ENCODE data around the gene APCDD1. TPM values are rescaled to one million over a fixed set of nuclear protein-coding genes. Genes with fewer than 3 reads are reported as not detected.
A peak's percentile ranks its signal among the peaks of the same experiment; 100 is the strongest.

APCDD1 gene
- total RNA-seq, 1 donor from 2014 or later = 1.9 TPM

DNA sequence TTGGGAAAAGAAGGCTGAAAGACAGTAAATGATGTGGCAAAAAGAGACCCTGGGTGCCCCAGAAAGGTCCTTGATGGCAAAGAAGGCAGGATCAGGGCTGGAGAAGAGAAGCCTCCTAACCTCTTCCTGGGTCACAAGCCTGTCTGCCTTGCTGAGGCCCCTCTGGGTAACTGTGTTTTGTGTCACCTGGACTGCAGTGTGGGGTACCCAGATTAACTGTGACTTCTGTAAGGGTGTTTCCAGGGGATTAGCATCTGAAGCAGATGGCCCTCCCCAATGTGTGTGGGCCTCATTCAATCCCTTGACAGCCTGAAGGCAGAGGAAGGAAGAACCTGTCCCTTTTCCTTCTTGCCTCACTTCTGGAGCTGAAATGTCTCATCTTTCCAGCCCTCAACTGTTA is 35.6 kb upstream of the APCDD1 start:
- Histone ChIP-seq H3K9me3 (ENCODE audit: low read depth) (no peaks in the 10 kb centered on the region), H3K36me3 (no peaks in the 10 kb centered on the region), H3K9ac (no peak overlapping the region), H2AFZ (replicated peaks) (no peak overlapping the region), H3K4me2 (no peak overlapping the region), H3K79me2 (ENCODE audit: low read depth) (no peaks in the 10 kb centered on the region), H3F3A (ENCODE audit: low read depth) (no peaks in the 10 kb centered on the region), H3K27me3 (no peaks in the 10 kb centered on the region), H3K4me3 (no peak overlapping the region), H3K4me1 (no peaks in the 10 kb centered on the region), H4K20me1 (ENCODE audit: low read depth) (no peaks in the 10 kb centered on the region), H3K27ac (no peak overlapping the region)
- no peak overlapping the region for H3K4me3 Mint-ChIP-seq
- H3K36me3 Mint-ChIP-seq = peaks cover 7% of the 10 kb centered on the region
- peaks cover 20% of the 10 kb centered on the region for H3K9me3 Mint-ChIP-seq
- H3K27ac Mint-ChIP-seq = peak overlapping the region; percentile 30
- DNase-seq (ENCODE audit: low spot score) = no peak
- no peak for TF ChIP-seq EZH2phosphoT487 (IDR thresholded peaks at IDR 0.05)
- H3K4me1 Mint-ChIP-seq = peaks cover 26% of the 10 kb centered on the region
- peaks cover 14% of the 10 kb centered on the region for H3K27me3 Mint-ChIP-seq (ENCODE audit: insufficient read depth, low read depth)

DNA sequence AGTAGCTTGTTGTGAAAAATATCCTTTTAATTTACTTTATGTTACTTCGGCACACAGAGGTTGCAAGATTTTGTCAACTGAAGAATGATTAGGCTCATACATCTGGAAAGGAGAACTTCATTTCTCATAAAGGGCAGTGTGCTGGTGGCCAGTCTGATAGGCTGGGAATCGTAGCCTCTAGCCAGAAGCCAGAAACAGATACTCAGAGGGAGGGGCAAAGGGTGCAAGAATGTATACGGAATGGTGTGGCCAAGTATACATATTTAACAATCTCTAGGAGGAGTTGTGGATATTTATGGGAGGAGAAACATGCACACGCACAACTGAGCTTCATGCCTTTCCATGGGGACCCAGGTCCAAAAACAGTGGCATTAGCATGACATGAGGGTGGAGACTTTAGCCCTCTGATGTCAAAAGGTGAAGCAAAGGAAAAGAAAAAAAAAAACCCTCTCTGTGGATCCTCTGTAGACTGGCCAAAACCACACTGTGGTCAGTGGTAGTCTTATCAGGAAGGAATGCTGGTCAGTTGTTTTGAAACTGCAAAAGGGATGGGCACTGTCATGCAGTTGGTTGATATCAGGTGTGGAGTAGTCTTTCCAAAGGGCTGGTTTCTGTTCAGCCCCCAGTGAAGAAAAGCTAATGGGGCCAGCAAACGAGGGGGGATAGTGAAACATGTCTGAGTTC is 34.9 kb upstream of the APCDD1 start:
- no peak overlapping the region for H3K4me3 Mint-ChIP-seq
- Histone ChIP-seq H3K9ac (no peak overlapping the region), H3K79me2 (ENCODE audit: low read depth) (no peaks in the 10 kb centered on the region), H3K4me2 (no peak overlapping the region), H3F3A (ENCODE audit: low read depth) (no peaks in the 10 kb centered on the region), H3K36me3 (no peaks in the 10 kb centered on the region), H3K27me3 (no peaks in the 10 kb centered on the region), H3K27ac (no peak overlapping the region), H2AFZ (replicated peaks) (no peak overlapping the region), H3K4me1 (no peaks in the 10 kb centered on the region), H4K20me1 (ENCODE audit: low read depth) (no peaks in the 10 kb centered on the region), H3K4me3 (no peak overlapping the region), H3K9me3 (ENCODE audit: low read depth) (no peaks in the 10 kb centered on the region)
- H3K27me3 Mint-ChIP-seq (ENCODE audit: insufficient read depth, low read depth) = peaks cover 16% of the 10 kb centered on the region
- peaks cover 20% of the 10 kb centered on the region for H3K9me3 Mint-ChIP-seq
- H3K4me1 Mint-ChIP-seq = peaks cover 32% of the 10 kb centered on the region
- TF ChIP-seq EZH2 (IDR thresholded peaks at IDR 0.05) (no peak), EZH2phosphoT487 (IDR thresholded peaks at IDR 0.05) (no peak)
- TF ChIP-seq, protein P1, sequence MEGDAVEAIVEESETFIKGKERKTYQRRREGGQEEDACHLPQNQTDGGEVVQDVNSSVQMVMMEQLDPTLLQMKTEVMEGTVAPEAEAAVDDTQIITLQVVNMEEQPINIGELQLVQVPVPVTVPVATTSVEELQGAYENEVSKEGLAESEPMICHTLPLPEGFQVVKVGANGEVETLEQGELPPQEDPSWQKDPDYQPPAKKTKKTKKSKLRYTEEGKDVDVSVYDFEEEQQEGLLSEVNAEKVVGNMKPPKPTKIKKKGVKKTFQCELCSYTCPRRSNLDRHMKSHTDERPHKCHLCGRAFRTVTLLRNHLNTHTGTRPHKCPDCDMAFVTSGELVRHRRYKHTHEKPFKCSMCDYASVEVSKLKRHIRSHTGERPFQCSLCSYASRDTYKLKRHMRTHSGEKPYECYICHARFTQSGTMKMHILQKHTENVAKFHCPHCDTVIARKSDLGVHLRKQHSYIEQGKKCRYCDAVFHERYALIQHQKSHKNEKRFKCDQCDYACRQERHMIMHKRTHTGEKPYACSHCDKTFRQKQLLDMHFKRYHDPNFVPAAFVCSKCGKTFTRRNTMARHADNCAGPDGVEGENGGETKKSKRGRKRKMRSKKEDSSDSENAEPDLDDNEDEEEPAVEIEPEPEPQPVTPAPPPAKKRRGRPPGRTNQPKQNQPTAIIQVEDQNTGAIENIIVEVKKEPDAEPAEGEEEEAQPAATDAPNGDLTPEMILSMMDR (IDR thresholded peaks at IDR 0.05) = no peak
- peaks cover 6% of the 10 kb centered on the region for H3K36me3 Mint-ChIP-seq
- DNase-seq (ENCODE audit: low spot score) = no peak
- H3K27ac Mint-ChIP-seq = peak overlapping the region; percentile 84

DNA sequence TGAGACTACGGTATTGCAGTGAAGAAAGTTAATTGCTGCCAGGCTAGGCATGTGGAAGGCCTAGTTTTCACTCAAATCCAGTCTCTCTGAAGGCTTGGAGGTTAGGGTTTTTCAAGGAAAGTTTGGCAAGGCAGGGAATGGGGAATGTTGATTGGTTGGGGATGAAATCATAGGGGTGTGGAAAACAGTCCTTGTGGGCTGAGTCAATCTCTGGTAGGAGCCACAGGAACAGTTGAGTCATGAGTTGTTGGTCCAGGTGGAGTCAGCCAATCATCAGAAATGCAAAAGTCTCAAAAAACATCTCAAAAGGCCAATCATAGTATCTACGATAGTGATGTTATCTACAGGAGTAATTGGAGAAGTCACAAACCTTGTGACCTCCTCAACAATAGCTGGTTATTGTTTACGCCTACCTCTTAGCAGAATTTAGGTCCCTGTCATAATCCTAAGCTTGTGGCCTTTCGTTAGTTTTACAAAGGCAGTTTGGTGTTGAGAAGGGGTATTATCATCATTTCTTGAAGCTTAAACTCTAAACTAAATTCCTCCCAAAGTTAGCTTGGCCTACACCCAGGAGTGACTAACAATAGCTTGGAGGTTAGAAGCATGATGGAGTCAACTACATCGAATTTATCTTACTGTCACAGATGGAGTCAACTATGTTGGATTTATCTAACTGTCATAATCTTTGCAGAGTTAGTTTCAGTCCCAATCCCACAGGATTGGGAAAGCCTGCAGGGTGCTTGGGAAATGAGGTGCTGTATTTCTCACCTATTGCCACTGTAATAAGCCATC is 33.7 kb upstream of the APCDD1 start:
- Histone ChIP-seq H3K79me2 (ENCODE audit: low read depth) (no peaks in the 10 kb centered on the region), H2AFZ (replicated peaks) (no peak overlapping the region), H3K27ac (no peak overlapping the region), H3F3A (ENCODE audit: low read depth) (no peaks in the 10 kb centered on the region), H4K20me1 (ENCODE audit: low read depth) (no peaks in the 10 kb centered on the region), H3K36me3 (no peaks in the 10 kb centered on the region), H3K4me1 (no peaks in the 10 kb centered on the region), H3K4me2 (no peak overlapping the region), H3K27me3 (no peaks in the 10 kb centered on the region), H3K9ac (no peak overlapping the region), H3K4me3 (no peak overlapping the region), H3K9me3 (ENCODE audit: low read depth) (no peaks in the 10 kb centered on the region)
- no peak for DNase-seq (ENCODE audit: low spot score)
- Mint-ChIP-seq H3K27ac (no peak overlapping the region), H3K27me3 (ENCODE audit: insufficient read depth, low read depth) (peaks cover 16% of the 10 kb centered on the region), H3K4me1 (peaks cover 28% of the 10 kb centered on the region), H3K9me3 (peaks cover 20% of the 10 kb centered on the region), H3K36me3 (peaks cover 4% of the 10 kb centered on the region), H3K4me3 (no peak overlapping the region)
- TF ChIP-seq EZH2phosphoT487 (IDR thresholded peaks at IDR 0.05) = no peak
- TF ChIP-seq, protein P1 (IDR thresholded peaks at IDR 0.05) = no peak
- TF ChIP-seq EZH2 (IDR thresholded peaks at IDR 0.05) = no peak

DNA sequence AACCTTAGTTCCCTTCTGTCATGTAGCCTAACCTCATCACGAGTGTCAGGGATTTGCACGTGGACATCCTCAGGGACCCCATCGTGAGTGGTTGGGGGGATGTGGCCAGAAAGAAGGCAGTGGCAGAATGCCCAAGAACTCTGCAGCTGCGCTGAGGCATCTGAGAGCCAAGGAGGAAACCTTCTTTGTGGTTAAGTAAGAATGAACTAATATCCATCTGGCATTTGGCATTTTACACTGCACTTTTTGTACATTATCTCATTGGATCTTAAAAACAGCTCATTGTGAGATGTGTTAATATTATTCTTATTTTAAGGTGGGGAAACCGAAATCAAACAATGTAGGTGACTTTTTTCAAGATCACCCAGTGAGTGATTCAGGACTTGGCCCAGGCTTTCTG is 32.6 kb upstream of the APCDD1 start:
- Histone ChIP-seq H3F3A (ENCODE audit: low read depth) (no peaks in the 10 kb centered on the region), H3K4me3 (no peak overlapping the region), H3K9ac (no peak overlapping the region), H3K4me2 (no peak overlapping the region), H3K9me3 (ENCODE audit: low read depth) (no peaks in the 10 kb centered on the region), H4K20me1 (ENCODE audit: low read depth) (no peaks in the 10 kb centered on the region), H3K36me3 (no peaks in the 10 kb centered on the region), H3K79me2 (ENCODE audit: low read depth) (no peaks in the 10 kb centered on the region), H3K27me3 (no peaks in the 10 kb centered on the region), H3K4me1 (no peaks in the 10 kb centered on the region), H3K27ac (no peak overlapping the region), H2AFZ (replicated peaks) (no peak overlapping the region)
- Mint-ChIP-seq H3K36me3 (peaks cover 4% of the 10 kb centered on the region), H3K27ac (no peak overlapping the region), H3K27me3 (ENCODE audit: insufficient read depth, low read depth) (peaks cover 16% of the 10 kb centered on the region), H3K9me3 (peaks cover 23% of the 10 kb centered on the region), H3K4me3 (no peak overlapping the region), H3K4me1 (peaks cover 17% of the 10 kb centered on the region)
- TF ChIP-seq, protein P1 (IDR thresholded peaks at IDR 0.05) = no peak
- TF ChIP-seq EZH2phosphoT487 (IDR thresholded peaks at IDR 0.05) (no peak), EZH2 (IDR thresholded peaks at IDR 0.05) (no peak)
- no peak for DNase-seq (ENCODE audit: low spot score)

All from neural progenitor cell (in vitro differentiated cells).